Measurements from ENCODE around the gene GYPB.
"Not testable (repeated sequence)": the region's sequence is repeated elsewhere in the genome, so short reads cannot be mapped to it uniquely, and the experiment has no call there.

Gene GYPB

GRCh38 chr4:144014808-144015207 is 4.4 kb downstream of the GYPB start:
- no peak for DNase-seq (ENCODE audit: low spot score)

- not testable (repeated sequence) for DNase-seq (ENCODE audit: low spot score)
Measured at GRCh38 chr4:144008602-144009001, 10.6 kb downstream of the GYPB start.

- DNase-seq (ENCODE audit: low spot score), result not testable (repeated sequence)
Measured at GRCh38 chr4:144007960-144008359, 11.2 kb downstream of the GYPB start.

GRCh38 chr4:144006200-144006803 is 12.9 kb downstream of the GYPB start:
- DNase-seq (ENCODE audit: low spot score), result not testable (repeated sequence)

- not testable (repeated sequence) for DNase-seq (ENCODE audit: low spot score)
Measured at GRCh38 chr4:144005558-144005953, 13.6 kb downstream of the GYPB start.

- not testable (repeated sequence) for DNase-seq (ENCODE audit: low spot score)
Measured at GRCh38 chr4:144004868-144005557, 14.2 kb downstream of the GYPB start.

- DNase-seq (ENCODE audit: low spot score), result not testable (repeated sequence)
Measured at GRCh38 chr4:144003890-144004265, 15.3 kb downstream of the GYPB start.

- not testable (repeated sequence) for DNase-seq (ENCODE audit: low spot score)
Measured at GRCh38 chr4:144003205-144003889, 15.8 kb downstream of the GYPB start.

GRCh38 chr4:144000331-144000995 is 18.7 kb downstream of the GYPB start:
- DNase-seq (ENCODE audit: low spot score), result not testable (repeated sequence)

- not testable (repeated sequence) for DNase-seq (ENCODE audit: low spot score)
Measured at GRCh38 chr4:143996193-143996592, 23.0 kb downstream of the GYPB start.

- not testable (repeated sequence) for DNase-seq (ENCODE audit: low spot score)
Measured at GRCh38 chr4:143991761-143992160, 27.4 kb downstream of the GYPB start.

GRCh38 chr4:143990717-143991116 is 28.5 kb downstream of the GYPB start:
- not testable (repeated sequence) for DNase-seq (ENCODE audit: low spot score)

GRCh38 chr4:143986180-143986579 is 33.0 kb downstream of the GYPB start:
- no peak for DNase-seq (ENCODE audit: low spot score)

GRCh38 chr4:143980776-143981175 is 38.4 kb downstream of the GYPB start:
- not testable (repeated sequence) for DNase-seq (ENCODE audit: low spot score)

GRCh38 chr4:143975527-143975926 is 43.7 kb downstream of the GYPB start:
- DNase-seq (ENCODE audit: low spot score), result not testable (repeated sequence)

- not testable (repeated sequence) for DNase-seq (ENCODE audit: low spot score)
Measured at GRCh38 chr4:143974021-143974420, 45.2 kb downstream of the GYPB start.

- DNase-seq (ENCODE audit: low spot score), result no peak
Measured at GRCh38 chr4:143961075-143961474, 58.1 kb downstream of the GYPB start.

GRCh38 chr4:143955306-143955705 is 63.9 kb downstream of the GYPB start:
- DNase-seq (ENCODE audit: low spot score), result not testable (repeated sequence)

- not testable (repeated sequence) for DNase-seq (ENCODE audit: low spot score)
Measured at GRCh38 chr4:143951458-143951972, 67.7 kb downstream of the GYPB start.

GRCh38 chr4:143950967-143951366 is 68.2 kb downstream of the GYPB start:
- DNase-seq (ENCODE audit: low spot score), result not testable (repeated sequence)

- not testable (repeated sequence) for DNase-seq (ENCODE audit: low spot score)
Measured at GRCh38 chr4:143950185-143950584, 69.0 kb downstream of the GYPB start.

GRCh38 chr4:143947493-143947892 is 71.7 kb downstream of the GYPB start:
- DNase-seq (ENCODE audit: low spot score), result not testable (repeated sequence)
